ENCODE results near the gene HHIPL1. TPM values are rescaled to one million over a fixed set of nuclear protein-coding genes. Genes with fewer than 3 reads are reported as not detected.
"Not testable (repeated sequence)": the region's sequence is repeated elsewhere in the genome, so short reads cannot be mapped to it uniquely, and the experiment has no call there.

The HHIPL1 gene
- total RNA-seq, 2 experiments from 2014 or later = 0.17 TPM

DNA sequence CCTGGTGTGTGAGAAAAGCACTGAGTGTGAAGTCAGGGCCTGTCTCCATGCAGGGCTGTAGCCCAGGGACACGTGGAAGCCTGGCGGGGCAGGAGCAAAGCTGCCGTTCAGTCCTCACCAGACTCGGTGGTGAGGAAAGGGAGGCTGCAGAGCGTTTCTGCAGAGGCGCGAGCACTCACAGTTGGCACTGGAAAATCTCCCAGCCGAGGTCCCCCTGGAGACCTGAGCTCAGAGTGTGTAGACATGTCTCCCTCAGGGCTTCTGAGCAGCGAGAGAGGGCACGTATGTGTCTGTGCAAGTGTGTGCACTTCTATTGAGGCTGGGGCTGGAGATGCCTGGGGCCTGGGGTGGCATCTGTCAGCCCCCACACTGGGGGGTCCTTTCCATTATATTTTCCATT, 11.0 kb upstream of the HHIPL1 start:
- Mint-ChIP-seq H3K4me1 (peaks cover 2% of the 10 kb centered on the region), H3K27ac (no peak overlapping the region), H3K36me3 (no peaks in the 10 kb centered on the region), H3K4me3 (no peak overlapping the region), H3K27me3 (no peaks in the 10 kb centered on the region), H3K9me3 (no peaks in the 10 kb centered on the region)
- DNase-seq (no peak), ATAC-seq (ENCODE audit: low read depth) (no peak)
- POLR2A ChIA-PET = no interaction called here

GRCh38 chr14:99634443-99634842, 10.5 kb upstream of the HHIPL1 start:
- ATAC-seq (ENCODE audit: low read depth) (no peak), DNase-seq (no peak)
- H3K36me3 Mint-ChIP-seq = no peaks in the 10 kb centered on the region
- H3K9me3 Mint-ChIP-seq = no peaks in the 10 kb centered on the region
- no peaks in the 10 kb centered on the region for H3K4me1 Mint-ChIP-seq
- POLR2A ChIA-PET = no interaction called here
- no peak overlapping the region for H3K27ac Mint-ChIP-seq
- H3K4me3 Mint-ChIP-seq = no peak overlapping the region
- H3K27me3 Mint-ChIP-seq = no peaks in the 10 kb centered on the region

DNA sequence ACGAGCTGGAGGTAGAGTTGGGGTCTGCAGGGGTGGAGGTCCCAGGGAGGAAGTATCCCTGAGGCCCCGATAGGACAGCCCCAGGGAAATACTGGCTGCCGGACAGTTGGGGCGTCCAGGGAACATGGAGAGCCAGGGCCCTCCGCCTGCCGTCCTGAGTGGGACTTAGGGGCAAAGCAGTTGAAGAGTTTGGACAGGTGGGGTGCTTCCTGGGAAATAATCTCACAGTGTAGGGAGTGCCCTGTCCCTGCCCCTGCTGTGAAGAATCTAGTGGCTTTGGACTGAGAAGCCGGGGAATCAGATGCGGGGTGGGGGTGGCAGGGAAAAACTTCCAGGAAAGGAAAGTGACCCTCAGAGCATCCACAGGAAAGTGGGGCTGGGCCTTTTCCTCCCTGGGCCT, 9.8 kb upstream of the HHIPL1 start:
- POLR2A ChIA-PET = no interaction called here
- H3K27ac Mint-ChIP-seq = no peak overlapping the region
- no peaks in the 10 kb centered on the region for H3K27me3 Mint-ChIP-seq
- ATAC-seq (ENCODE audit: low read depth) = no peak
- no peaks in the 10 kb centered on the region for H3K4me1 Mint-ChIP-seq
- DNase-seq = no peak
- no peaks in the 10 kb centered on the region for H3K9me3 Mint-ChIP-seq
- no peak overlapping the region for H3K4me3 Mint-ChIP-seq
- no peaks in the 10 kb centered on the region for H3K36me3 Mint-ChIP-seq

DNA sequence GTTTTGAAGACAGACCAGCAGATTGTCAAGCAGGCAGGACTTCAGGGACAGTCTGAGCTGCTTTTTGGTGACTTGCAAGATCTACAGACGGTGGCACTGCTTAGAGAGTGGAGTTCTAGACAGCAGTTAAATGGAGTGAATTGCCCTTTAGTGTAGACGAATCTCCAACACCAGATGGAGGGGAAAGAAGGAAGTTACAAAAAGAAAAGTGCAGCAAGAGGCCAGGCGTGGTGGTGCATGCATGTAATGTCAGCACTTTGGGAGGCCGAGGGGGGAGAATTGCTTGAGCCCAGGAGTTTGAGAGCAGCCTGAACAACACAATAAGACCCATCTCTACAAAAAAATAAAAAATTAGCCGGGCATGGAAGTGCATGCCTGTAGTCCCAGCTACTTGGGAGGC, 8.4 kb upstream of the HHIPL1 start:
- H3K27me3 Mint-ChIP-seq = peaks cover 4% of the 10 kb centered on the region
- POLR2A ChIA-PET = no interaction called here
- H3K4me1 Mint-ChIP-seq = no peaks in the 10 kb centered on the region
- no peak overlapping the region for H3K4me3 Mint-ChIP-seq
- H3K9me3 Mint-ChIP-seq = no peaks in the 10 kb centered on the region
- H3K36me3 Mint-ChIP-seq = no peaks in the 10 kb centered on the region
- ATAC-seq (ENCODE audit: low read depth) (no peak), DNase-seq (no peak)
- H3K27ac Mint-ChIP-seq = no peak overlapping the region

DNA sequence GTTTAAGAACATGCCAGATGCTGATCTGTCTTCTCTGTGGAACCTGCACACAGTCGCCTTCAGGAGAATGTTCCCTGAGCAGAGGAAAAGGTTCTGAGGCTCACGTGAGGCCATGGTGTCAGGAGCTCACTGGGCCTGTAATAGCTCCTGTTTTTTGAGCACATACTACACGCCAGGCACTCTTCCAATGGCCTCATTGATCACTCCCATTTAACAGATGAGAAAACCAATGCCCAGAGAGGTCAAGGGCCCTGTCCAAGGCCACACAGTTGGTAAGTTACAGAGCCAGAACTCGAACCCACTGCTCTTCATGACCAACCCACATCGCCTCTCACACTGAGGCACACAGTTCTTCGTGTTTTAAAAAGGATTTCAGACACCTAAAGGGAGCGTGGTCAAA, 7.3 kb upstream of the HHIPL1 start:
- H3K4me3 Mint-ChIP-seq = no peak overlapping the region
- no peaks in the 10 kb centered on the region for H3K36me3 Mint-ChIP-seq
- no peaks in the 10 kb centered on the region for H3K9me3 Mint-ChIP-seq
- H3K27ac Mint-ChIP-seq = no peak overlapping the region
- H3K4me1 Mint-ChIP-seq = no peaks in the 10 kb centered on the region
- ATAC-seq (ENCODE audit: low read depth) = no peak
- DNase-seq = no peak
- peaks cover 8% of the 10 kb centered on the region for H3K27me3 Mint-ChIP-seq
- POLR2A ChIA-PET = no interaction called here

DNA sequence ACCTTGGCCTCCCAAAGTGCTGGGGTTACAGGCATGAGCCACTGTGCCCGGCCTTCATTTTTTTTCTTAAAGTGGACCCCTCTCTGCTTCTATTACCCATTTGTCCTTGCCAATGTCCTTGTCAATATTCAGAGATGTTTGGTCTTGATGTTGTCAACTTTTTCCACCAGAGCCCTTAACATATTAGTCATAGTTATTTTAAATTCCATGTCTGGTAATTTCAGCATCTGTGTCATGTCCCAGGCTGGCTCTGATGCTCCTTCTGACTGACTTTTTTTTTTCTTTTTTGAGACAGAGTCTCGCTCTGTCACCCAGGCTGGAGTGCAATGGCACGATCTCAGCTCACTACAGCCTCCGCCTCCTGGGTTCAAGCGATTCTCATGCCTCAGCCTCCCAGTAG, 2.2 kb upstream of the HHIPL1 start:
- POLR2A ChIA-PET = not testable (repeated sequence)

GRCh38 chr14:99643343-99643742, 1.6 kb upstream of the HHIPL1 start:
- Mint-ChIP-seq H3K27me3 (peaks cover 30% of the 10 kb centered on the region), H3K4me1 (peaks cover 2% of the 10 kb centered on the region), H3K9me3 (no peaks in the 10 kb centered on the region), H3K4me3 (no peak overlapping the region), H3K27ac (no peak overlapping the region), H3K36me3 (no peaks in the 10 kb centered on the region)
- ATAC-seq (ENCODE audit: low read depth) (no peak), DNase-seq (no peak)
- POLR2A ChIA-PET = no interaction called here

More for the DNA sequence above, 2.2 kb upstream of the HHIPL1 start:
- not testable (repeated sequence) for H3K4me3 Mint-ChIP-seq; H3K9me3 Mint-ChIP-seq; H3K27ac Mint-ChIP-seq; DNase-seq; ATAC-seq (ENCODE audit: low read depth); H3K4me1 Mint-ChIP-seq; H3K36me3 Mint-ChIP-seq
- H3K27me3 Mint-ChIP-seq = peaks cover 30% of the 10 kb centered on the region

DNA sequence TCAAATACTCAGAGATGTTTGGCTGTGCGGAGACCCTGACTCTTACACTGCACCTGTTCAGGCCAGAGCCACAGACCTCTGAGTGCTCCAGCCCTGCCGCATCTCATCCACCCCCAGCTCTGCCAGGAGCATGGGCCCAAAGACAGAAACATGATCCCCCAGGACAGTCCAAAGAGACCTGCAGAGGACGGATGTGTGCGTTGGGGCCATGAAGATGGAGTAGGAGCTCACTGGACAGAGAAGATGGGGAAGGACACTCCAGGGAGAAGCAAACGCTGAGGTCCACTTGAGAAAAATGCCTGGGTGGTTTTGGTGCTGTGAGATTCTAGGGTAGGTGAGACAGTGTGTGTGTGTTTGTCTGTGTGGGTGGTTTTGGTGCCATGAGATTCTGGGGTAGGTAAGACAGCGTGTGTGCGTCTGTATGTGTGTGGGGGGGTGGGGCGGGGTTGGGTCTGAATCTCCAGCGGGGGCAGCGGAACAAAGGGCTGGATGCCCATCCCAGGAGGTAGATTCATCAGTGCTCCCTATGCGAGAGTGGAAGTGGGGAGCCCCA, 818 bp upstream of the HHIPL1 start:
- ATAC-seq (ENCODE audit: low read depth) = no peak
- H3K9me3 Mint-ChIP-seq = no peaks in the 10 kb centered on the region
- H3K4me1 Mint-ChIP-seq = peaks cover 2% of the 10 kb centered on the region
- no peak for DNase-seq
- no peaks in the 10 kb centered on the region for H3K36me3 Mint-ChIP-seq
- H3K27me3 Mint-ChIP-seq = peaks cover 32% of the 10 kb centered on the region
- POLR2A ChIA-PET = no interaction called here
- H3K4me3 Mint-ChIP-seq = no peak overlapping the region
- no peak overlapping the region for H3K27ac Mint-ChIP-seq

GRCh38 chr14:99645545-99646505, 896 bp downstream of the HHIPL1 start:
- POLR2A ChIA-PET = no interaction called here
- peaks cover 2% of the 10 kb centered on the region for H3K4me1 Mint-ChIP-seq
- no peak overlapping the region for H3K27ac Mint-ChIP-seq
- no peaks in the 10 kb centered on the region for H3K36me3 Mint-ChIP-seq
- DNase-seq (no peak), ATAC-seq (ENCODE audit: low read depth) (no peak)
- no peaks in the 10 kb centered on the region for H3K9me3 Mint-ChIP-seq
- H3K27me3 Mint-ChIP-seq = peaks cover 34% of the 10 kb centered on the region
- no peak overlapping the region for H3K4me3 Mint-ChIP-seq

GRCh38 chr14:99647411-99647810, 2.5 kb downstream of the HHIPL1 start:
- Mint-ChIP-seq H3K4me3 (no peak overlapping the region), H3K9me3 (no peaks in the 10 kb centered on the region), H3K27ac (no peak overlapping the region), H3K36me3 (no peaks in the 10 kb centered on the region), H3K4me1 (peaks cover 2% of the 10 kb centered on the region), H3K27me3 (peaks cover 26% of the 10 kb centered on the region)
- no peak for ATAC-seq (ENCODE audit: low read depth)
- DNase-seq = no peak
- POLR2A ChIA-PET = no interaction called here

DNA sequence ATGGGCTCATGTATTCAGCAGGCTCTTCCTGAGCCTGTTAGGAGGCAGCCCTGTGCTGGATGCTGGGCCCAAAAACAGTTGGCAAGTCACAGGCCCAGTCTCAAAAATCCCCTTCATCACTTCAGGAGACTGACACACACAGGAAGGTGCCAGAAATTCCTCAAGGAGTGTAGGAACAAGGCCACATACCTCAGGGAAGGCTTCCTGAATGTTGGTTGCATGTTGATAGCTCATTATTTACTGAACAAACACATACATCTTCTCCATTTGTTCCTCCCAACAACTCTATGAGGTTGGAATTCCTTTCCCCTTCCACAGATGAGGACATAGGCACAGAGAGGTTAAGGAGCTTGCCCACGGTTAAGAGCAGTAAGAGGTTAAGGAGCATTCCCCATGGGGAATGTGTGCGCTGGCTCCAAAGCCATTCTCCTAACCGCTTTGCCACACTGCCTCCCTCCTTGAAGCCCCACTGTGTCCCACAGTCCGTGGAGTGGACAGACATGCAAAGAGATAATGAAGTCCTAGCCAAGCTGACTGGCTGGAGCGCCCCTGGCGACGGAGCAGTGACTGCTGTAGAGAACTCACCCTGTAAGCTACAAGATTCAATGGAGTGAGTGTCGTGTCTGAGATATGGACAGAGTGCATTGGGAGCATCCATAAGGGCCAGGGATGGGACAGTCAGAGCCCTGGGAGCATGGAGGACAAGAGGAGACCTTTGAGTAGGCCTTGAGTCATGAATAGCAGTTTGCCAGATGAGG, 3.3 kb downstream of the HHIPL1 start:
- no peak for DNase-seq
- Mint-ChIP-seq H3K27me3 (peaks cover 26% of the 10 kb centered on the region), H3K36me3 (no peaks in the 10 kb centered on the region), H3K9me3 (no peaks in the 10 kb centered on the region), H3K4me1 (peaks cover 2% of the 10 kb centered on the region), H3K4me3 (no peak overlapping the region), H3K27ac (no peak overlapping the region)
- POLR2A ChIA-PET = no interaction called here
- no peak for ATAC-seq (ENCODE audit: low read depth)

- Mint-ChIP-seq H3K27ac (no peak overlapping the region), H3K4me1 (peaks cover under 1% of the 10 kb centered on the region), H3K9me3 (no peaks in the 10 kb centered on the region), H3K4me3 (no peak overlapping the region), H3K27me3 (peaks cover 17% of the 10 kb centered on the region), H3K36me3 (no peaks in the 10 kb centered on the region)
- DNase-seq (no peak), ATAC-seq (ENCODE audit: low read depth) (no peak)
- POLR2A ChIA-PET = no interaction called here
Observed at GRCh38 chr14:99649219-99649618, 4.3 kb downstream of the HHIPL1 start.

GRCh38 chr14:99649643-99650042, 4.7 kb downstream of the HHIPL1 start:
- DNase-seq = no peak
- ATAC-seq (ENCODE audit: low read depth) = no peak
- no peaks in the 10 kb centered on the region for H3K9me3 Mint-ChIP-seq
- no peak overlapping the region for H3K4me3 Mint-ChIP-seq
- H3K27me3 Mint-ChIP-seq = peaks cover 17% of the 10 kb centered on the region
- no peaks in the 10 kb centered on the region for H3K36me3 Mint-ChIP-seq
- no peak overlapping the region for H3K27ac Mint-ChIP-seq
- no peaks in the 10 kb centered on the region for H3K4me1 Mint-ChIP-seq
- POLR2A ChIA-PET = no interaction called here

DNA sequence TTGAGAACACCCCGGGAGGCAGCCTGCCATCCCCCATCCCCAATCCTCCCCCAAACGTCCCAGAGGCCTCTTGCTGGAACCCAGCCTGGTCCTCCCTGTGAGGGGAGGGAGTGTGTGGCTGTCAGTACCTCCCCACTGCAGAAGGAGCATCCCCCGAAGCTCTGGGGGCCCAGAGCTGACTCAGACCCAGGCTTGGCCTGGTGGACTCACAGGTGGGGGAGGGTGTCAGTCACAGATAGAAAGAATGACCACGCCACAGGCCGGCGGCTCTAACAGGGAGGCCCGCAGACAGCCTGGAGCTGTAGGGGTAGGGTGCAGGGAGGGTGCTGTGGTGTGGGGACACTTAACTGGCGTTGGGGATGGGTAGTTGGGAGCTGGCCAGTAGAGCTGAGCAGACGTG, 5.3 kb downstream of the HHIPL1 start:
- Mint-ChIP-seq H3K4me3 (no peak overlapping the region), H3K9me3 (no peaks in the 10 kb centered on the region), H3K27me3 (peaks cover 17% of the 10 kb centered on the region), H3K4me1 (no peaks in the 10 kb centered on the region), H3K27ac (no peak overlapping the region), H3K36me3 (no peaks in the 10 kb centered on the region)
- POLR2A ChIA-PET = no interaction called here
- DNase-seq (no peak), ATAC-seq (ENCODE audit: low read depth) (no peak)
